ENCODE data around the gene DCUN1D3.

GRCh38 chr16:20894388-20894787, 5.8 kb downstream of the DCUN1D3 start:
- TF ChIP-seq, protein P1, sequence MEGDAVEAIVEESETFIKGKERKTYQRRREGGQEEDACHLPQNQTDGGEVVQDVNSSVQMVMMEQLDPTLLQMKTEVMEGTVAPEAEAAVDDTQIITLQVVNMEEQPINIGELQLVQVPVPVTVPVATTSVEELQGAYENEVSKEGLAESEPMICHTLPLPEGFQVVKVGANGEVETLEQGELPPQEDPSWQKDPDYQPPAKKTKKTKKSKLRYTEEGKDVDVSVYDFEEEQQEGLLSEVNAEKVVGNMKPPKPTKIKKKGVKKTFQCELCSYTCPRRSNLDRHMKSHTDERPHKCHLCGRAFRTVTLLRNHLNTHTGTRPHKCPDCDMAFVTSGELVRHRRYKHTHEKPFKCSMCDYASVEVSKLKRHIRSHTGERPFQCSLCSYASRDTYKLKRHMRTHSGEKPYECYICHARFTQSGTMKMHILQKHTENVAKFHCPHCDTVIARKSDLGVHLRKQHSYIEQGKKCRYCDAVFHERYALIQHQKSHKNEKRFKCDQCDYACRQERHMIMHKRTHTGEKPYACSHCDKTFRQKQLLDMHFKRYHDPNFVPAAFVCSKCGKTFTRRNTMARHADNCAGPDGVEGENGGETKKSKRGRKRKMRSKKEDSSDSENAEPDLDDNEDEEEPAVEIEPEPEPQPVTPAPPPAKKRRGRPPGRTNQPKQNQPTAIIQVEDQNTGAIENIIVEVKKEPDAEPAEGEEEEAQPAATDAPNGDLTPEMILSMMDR (IDR thresholded peaks at IDR 0.05) = no peak
- no peak for TF ChIP-seq POLR2AphosphoS5 (IDR thresholded peaks at IDR 0.05)
- no peak for TF ChIP-seq EP300 (IDR thresholded peaks at IDR 0.05)

Data from esophagus muscularis mucosa (tissue), 4 donors.